ENCODE results near the gene NEK4.

DNA sequence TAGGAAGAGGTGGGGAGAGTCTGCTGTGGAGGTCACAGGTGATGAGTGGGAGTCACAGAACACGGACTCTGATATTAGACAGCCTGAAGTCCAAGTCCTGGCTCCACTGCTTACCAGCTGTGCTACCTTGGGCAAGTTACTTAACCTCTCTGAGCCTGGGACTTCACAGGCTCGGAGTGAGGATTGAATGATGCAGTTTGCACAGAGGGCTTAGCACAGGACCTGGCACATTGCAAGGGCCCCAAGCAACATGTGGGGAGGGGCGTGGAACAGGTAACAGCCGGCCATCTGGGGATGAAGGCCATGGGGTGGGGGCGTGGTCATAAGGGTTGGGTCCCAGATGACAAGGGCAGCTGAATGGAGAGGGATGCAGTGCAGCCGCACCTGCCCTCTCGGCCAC lies 19.6 kb upstream of the NEK4 start:
- TF ChIP-seq, protein P1, sequence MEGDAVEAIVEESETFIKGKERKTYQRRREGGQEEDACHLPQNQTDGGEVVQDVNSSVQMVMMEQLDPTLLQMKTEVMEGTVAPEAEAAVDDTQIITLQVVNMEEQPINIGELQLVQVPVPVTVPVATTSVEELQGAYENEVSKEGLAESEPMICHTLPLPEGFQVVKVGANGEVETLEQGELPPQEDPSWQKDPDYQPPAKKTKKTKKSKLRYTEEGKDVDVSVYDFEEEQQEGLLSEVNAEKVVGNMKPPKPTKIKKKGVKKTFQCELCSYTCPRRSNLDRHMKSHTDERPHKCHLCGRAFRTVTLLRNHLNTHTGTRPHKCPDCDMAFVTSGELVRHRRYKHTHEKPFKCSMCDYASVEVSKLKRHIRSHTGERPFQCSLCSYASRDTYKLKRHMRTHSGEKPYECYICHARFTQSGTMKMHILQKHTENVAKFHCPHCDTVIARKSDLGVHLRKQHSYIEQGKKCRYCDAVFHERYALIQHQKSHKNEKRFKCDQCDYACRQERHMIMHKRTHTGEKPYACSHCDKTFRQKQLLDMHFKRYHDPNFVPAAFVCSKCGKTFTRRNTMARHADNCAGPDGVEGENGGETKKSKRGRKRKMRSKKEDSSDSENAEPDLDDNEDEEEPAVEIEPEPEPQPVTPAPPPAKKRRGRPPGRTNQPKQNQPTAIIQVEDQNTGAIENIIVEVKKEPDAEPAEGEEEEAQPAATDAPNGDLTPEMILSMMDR (IDR thresholded peaks at IDR 0.05; ENCODE audit: insufficient read depth, low read length): no peak
- TF ChIP-seq POLR2AphosphoS5 (IDR thresholded peaks at IDR 0.05; ENCODE audit: low read depth): no peak
- TF ChIP-seq, protein P2, sequence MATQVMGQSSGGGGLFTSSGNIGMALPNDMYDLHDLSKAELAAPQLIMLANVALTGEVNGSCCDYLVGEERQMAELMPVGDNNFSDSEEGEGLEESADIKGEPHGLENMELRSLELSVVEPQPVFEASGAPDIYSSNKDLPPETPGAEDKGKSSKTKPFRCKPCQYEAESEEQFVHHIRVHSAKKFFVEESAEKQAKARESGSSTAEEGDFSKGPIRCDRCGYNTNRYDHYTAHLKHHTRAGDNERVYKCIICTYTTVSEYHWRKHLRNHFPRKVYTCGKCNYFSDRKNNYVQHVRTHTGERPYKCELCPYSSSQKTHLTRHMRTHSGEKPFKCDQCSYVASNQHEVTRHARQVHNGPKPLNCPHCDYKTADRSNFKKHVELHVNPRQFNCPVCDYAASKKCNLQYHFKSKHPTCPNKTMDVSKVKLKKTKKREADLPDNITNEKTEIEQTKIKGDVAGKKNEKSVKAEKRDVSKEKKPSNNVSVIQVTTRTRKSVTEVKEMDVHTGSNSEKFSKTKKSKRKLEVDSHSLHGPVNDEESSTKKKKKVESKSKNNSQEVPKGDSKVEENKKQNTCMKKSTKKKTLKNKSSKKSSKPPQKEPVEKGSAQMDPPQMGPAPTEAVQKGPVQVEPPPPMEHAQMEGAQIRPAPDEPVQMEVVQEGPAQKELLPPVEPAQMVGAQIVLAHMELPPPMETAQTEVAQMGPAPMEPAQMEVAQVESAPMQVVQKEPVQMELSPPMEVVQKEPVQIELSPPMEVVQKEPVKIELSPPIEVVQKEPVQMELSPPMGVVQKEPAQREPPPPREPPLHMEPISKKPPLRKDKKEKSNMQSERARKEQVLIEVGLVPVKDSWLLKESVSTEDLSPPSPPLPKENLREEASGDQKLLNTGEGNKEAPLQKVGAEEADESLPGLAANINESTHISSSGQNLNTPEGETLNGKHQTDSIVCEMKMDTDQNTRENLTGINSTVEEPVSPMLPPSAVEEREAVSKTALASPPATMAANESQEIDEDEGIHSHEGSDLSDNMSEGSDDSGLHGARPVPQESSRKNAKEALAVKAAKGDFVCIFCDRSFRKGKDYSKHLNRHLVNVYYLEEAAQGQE (IDR thresholded peaks at IDR 0.05; ENCODE audit: insufficient replicate concordance, low read depth): no peak

Data from HL-60 (cell line).